HepG2 (cell line): ENCODE data around the gene MRFAP1L1. TPM values are rescaled to one million over a fixed set of nuclear protein-coding genes. Genes with fewer than 3 reads are reported as not detected.

Experiments
- CENPT ChIP-seq: sonication (generic); formaldehyde crosslinking; IDR thresholded peaks from 2 replicates; pipeline ENCODE4 v1.8.0; 2022; ENCODE audit warnings: low read depth, mild to moderate bottlenecking, moderate library complexity, missing genetic modification reagents
- GRHL1 ChIP-seq: sonication (generic); formaldehyde crosslinking; conservative IDR thresholded peaks from 2 replicates; pipeline ENCODE4 v1.8.0; 2022; ENCODE audit warnings: missing genetic modification reagents
- HDAC1 ChIP-seq: sonication (generic); formaldehyde crosslinking; IDR thresholded peaks from 2 replicates; pipeline ENCODE4 v1.5.1; 2020; ENCODE audit warnings: mild to moderate bottlenecking, missing genetic modification reagents
- HINFP ChIP-seq: sonication (generic); formaldehyde crosslinking; IDR thresholded peaks from 2 replicates; pipeline ENCODE4 v1.4.0; 2020; ENCODE audit warnings: low read depth, mild to moderate bottlenecking, missing genetic modification reagents
- KDM6A ChIP-seq: IDR thresholded peaks from 2 replicates; pipeline ENCODE4 v1.6.1; 2016; ENCODE audit warnings: low read depth
- MED8 ChIP-seq: sonication (generic); formaldehyde crosslinking; IDR thresholded peaks from 2 replicates; pipeline ENCODE4 v1.8.1; 2023; ENCODE audit warnings: mild to moderate bottlenecking, missing genetic modification reagents; ENCODE audit not compliant: insufficient replicate concordance
- MTF1 ChIP-seq: sonication (generic); formaldehyde crosslinking; IDR thresholded peaks from 2 replicates; pipeline ENCODE4 v1.5.0; 2020; ENCODE audit warnings: missing genetic modification reagents
- NFE2L1 ChIP-seq: sonication (generic); formaldehyde crosslinking; IDR thresholded peaks from 2 replicates; pipeline ENCODE4 v1.4.0; 2020; ENCODE audit warnings: missing genetic modification reagents, mild to moderate bottlenecking, borderline replicate concordance
- NFYB ChIP-seq: sonication (generic); formaldehyde crosslinking; IDR thresholded peaks from 2 replicates; pipeline ENCODE4 v1.4.0; 2020; ENCODE audit warnings: missing genetic modification reagents
- PAF1 ChIP-seq: IDR thresholded peaks from 2 replicates; pipeline ENCODE4 v1.6.1; 2016; ENCODE audit warnings: missing genetic modification reagents, missing compliant biosample characterization
- POLR2A ChIP-seq, 2 experiments: IDR thresholded peaks; 2 replicates each; pipeline ENCODE4 v1.6.1; 2011; ENCODE audit warnings: low read depth in 2 of 2, low read length in 2 of 2, mild to moderate bottlenecking in 1 of 2, moderate library complexity in 1 of 2; ENCODE audit not compliant: insufficient read depth in 1 of 2
- ZGPAT ChIP-seq: IDR thresholded peaks from 2 replicates; pipeline ENCODE4 v1.6.1; 2016; ENCODE audit warnings: mild to moderate bottlenecking
- ZNF362 ChIP-seq: sonication (generic); formaldehyde crosslinking; IDR thresholded peaks from 2 replicates; pipeline ENCODE4 v1.4.0; 2020; ENCODE audit warnings: missing genetic modification reagents, mild to moderate bottlenecking, borderline replicate concordance
- ZNF558 ChIP-seq: sonication (generic); formaldehyde crosslinking; IDR thresholded peaks from 2 replicates; pipeline ENCODE4 v1.9.0; 2022; ENCODE audit warnings: mild to moderate bottlenecking, missing genetic modification reagents, borderline replicate concordance
- ZNF589 ChIP-seq: sonication (generic); formaldehyde crosslinking; conservative IDR thresholded peaks from 2 replicates; pipeline ENCODE4 v1.8.0; 2022; ENCODE audit warnings: mild to moderate bottlenecking, moderate library complexity, missing genetic modification reagents
- ZNF619 ChIP-seq: sonication (generic); formaldehyde crosslinking; IDR thresholded peaks from 2 replicates; pipeline ENCODE4 v1.4.0; 2020; ENCODE audit warnings: mild to moderate bottlenecking, missing genetic modification reagents
- ZNF773 ChIP-seq: sonication (generic); formaldehyde crosslinking; IDR thresholded peaks from 2 replicates; pipeline ENCODE4 v1.4.0; 2020; ENCODE audit warnings: missing genetic modification reagents, borderline replicate concordance
- polyA plus RNA-seq, 8 experiments: library from polyadenylated mRNA; depleted of rRNA in 3 of 8; stranded (reverse) in 7 of 8; unstranded in 1 of 8; fragments of >200 nt; fragmentation: Illumina TruSeq in 4 of 8; extraction: Trizol in 4 of 8; gene quantifications; 2 replicates each; pipeline versions ENCODE4 v1.2.1 to v1.2.3, GENCODE V29; 2011 to 2016; ENCODE audit warnings: low read depth in 4 of 8, missing spikeins in 1 of 8, mixed read lengths in 1 of 8; ENCODE audit not compliant: insufficient read depth in 1 of 8
- total RNA-seq, 5 experiments: library from RNA; depleted of rRNA; stranded (reverse); fragments of >200 nt; fragmentation: Illumina TruSeq; extraction: Trizol; gene quantifications; 2 replicates each; pipeline ENCODE4 v1.2.3, GENCODE V29; 2016; ENCODE audit warnings: low read depth in 1 of 5
- TF ChIP-seq, protein P1 (sequence below): sonication (generic); formaldehyde crosslinking; IDR thresholded peaks from 2 replicates; pipeline ENCODE4 v1.5.0; 2020; ENCODE audit warnings: missing genetic modification reagents
- TF ChIP-seq, protein P2 (sequence below): IDR thresholded peaks from 2 replicates; pipeline ENCODE4 v1.6.1; 2018; ENCODE audit warnings: missing genetic modification reagents

The MRFAP1L1 gene
- total and polyA plus RNA-seq, 2 of the 13 experiments (the other 11 are each of a cell fraction or from before 2014, with no cell fraction given), result 44.8 to 76.6 TPM

DNA sequence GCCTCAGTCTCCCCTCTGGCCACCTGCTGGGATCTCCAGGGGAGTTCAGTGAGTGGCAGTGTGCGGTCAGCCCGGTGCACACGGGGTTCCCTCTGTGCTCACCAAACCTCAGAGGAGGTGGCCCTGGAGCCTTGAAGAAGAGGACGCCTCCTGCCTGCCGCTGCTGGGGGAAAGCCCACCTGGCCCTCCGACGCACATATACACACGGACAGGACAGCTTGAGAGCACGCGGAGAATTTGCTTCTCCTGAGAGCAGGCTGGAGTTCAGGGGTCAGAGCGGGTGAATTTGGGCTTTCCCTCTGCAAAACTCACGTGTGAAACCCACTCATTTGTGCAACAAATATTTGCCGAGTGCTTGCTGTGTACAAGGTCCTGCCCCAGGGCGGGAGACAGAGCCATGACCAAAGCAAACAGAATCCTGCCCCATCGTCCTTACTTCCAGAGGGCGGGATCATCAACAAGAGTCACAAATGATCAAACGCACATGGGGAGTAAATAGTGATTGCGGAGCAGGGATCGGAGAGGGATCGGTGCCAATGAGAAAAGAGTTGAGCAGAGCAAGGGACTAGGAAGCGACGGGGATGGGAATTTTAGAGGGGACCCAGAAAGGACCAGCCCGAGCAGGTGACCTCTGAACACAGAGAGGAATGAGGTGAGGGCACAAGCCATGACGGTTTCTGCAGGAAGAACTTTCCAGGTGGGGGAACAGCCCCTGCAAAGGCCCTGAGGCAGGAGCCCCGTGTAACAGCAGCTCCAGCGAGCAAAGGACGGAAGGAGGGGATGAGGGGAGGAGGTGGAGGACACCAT is 23.9 kb upstream of the MRFAP1L1 start (continued):
- TF ChIP-seq MTF1 (CRISPR knock-in tag) (no peak), MED8 (CRISPR knock-in tag) (peak; percentile 85), CENPT (CRISPR knock-in tag) (no peak), ZNF619 (CRISPR knock-in tag) (peak; percentile 82; the same call in 1 of the 2 replicates), NFE2L1 (no peak), ZNF558 (CRISPR knock-in tag) (no peak; the same call in 1 of the 2 replicates), HINFP (CRISPR knock-in tag) (peak; percentile 59; the same call in 1 of the 2 replicates), HDAC1 (peak; percentile 86), NFYB (CRISPR knock-in tag) (peak; percentile 34), ZNF773 (CRISPR knock-in tag) (no peak), ZNF589 (CRISPR knock-in tag) (no peak), ZNF362 (0 out of 2 replicates have a peak, but pooled peaks have one; percentile 40), ZGPAT (CRISPR knock-in tag) (peak; percentile 80; the same call in 1 of the 2 replicates), PAF1 (no peak), GRHL1 (CRISPR knock-in tag) (no peak), POLR2A (IDR thresholded peaks at IDR 0.05; ENCODE audit: insufficient read depth in 1 of 2, low read depth in 2 of 2, low read length in 2 of 2) (0 out of 4 replicates have a peak, but pooled peaks of 1 of the 2 experiments have one; percentile 44), KDM6A (CRISPR knock-in tag) (peak; percentile 60; the same call in 1 of the 2 replicates)
- TF ChIP-seq, protein P1, sequence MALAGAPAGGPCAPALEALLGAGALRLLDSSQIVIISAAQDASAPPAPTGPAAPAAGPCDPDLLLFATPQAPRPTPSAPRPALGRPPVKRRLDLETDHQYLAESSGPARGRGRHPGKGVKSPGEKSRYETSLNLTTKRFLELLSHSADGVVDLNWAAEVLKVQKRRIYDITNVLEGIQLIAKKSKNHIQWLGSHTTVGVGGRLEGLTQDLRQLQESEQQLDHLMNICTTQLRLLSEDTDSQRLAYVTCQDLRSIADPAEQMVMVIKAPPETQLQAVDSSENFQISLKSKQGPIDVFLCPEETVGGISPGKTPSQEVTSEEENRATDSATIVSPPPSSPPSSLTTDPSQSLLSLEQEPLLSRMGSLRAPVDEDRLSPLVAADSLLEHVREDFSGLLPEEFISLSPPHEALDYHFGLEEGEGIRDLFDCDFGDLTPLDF (CRISPR knock-in tag), result peak; percentile 88
- TF ChIP-seq, protein P2, sequence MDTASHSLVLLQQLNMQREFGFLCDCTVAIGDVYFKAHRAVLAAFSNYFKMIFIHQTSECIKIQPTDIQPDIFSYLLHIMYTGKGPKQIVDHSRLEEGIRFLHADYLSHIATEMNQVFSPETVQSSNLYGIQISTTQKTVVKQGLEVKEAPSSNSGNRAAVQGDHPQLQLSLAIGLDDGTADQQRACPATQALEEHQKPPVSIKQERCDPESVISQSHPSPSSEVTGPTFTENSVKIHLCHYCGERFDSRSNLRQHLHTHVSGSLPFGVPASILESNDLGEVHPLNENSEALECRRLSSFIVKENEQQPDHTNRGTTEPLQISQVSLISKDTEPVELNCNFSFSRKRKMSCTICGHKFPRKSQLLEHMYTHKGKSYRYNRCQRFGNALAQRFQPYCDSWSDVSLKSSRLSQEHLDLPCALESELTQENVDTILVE (CRISPR knock-in tag), result peak; percentile 79
